ENCODE results near the gene THAP4.
A peak's percentile ranks its signal among the peaks of the same experiment; 100 is the strongest.
"Not testable (repeated sequence)": the region's sequence is repeated elsewhere in the genome, so short reads cannot be mapped to it uniquely, and the experiment has no call there.

Gene THAP4

GRCh38 chr2:241665731-241666440 is 28.9 kb upstream of the THAP4 start:
- FAIRE-seq: no peak

GRCh38 chr2:241662731-241663130 is 25.8 kb upstream of the THAP4 start:
- not testable (repeated sequence) for FAIRE-seq

GRCh38 chr2:241660593-241661213 is 23.7 kb upstream of the THAP4 start:
- no peak for FAIRE-seq

- peak; percentile 82 for FAIRE-seq
Measured at GRCh38 chr2:241659150-241659739, 22.3 kb upstream of the THAP4 start.

- FAIRE-seq: no peak
Measured at GRCh38 chr2:241658296-241658695, 21.3 kb upstream of the THAP4 start.

GRCh38 chr2:241657786-241658254 is 20.9 kb upstream of the THAP4 start:
- no peak for FAIRE-seq

- no peak for FAIRE-seq
Measured at GRCh38 chr2:241656190-241656741, 19.3 kb upstream of the THAP4 start.

GRCh38 chr2:241655516-241656189 is 18.7 kb upstream of the THAP4 start:
- no peak for FAIRE-seq

GRCh38 chr2:241654551-241654950 is 17.6 kb upstream of the THAP4 start:
- no peak for FAIRE-seq

GRCh38 chr2:241653210-241653750 is 16.3 kb upstream of the THAP4 start:
- no peak for FAIRE-seq

- no peak for FAIRE-seq
Measured at GRCh38 chr2:241652722-241653121, 15.8 kb upstream of the THAP4 start.

- no peak for FAIRE-seq
Measured at GRCh38 chr2:241652142-241652541, 15.2 kb upstream of the THAP4 start.

- no peak for FAIRE-seq
Measured at GRCh38 chr2:241649927-241650326, 13.0 kb upstream of the THAP4 start.

GRCh38 chr2:241649404-241649803 is 12.4 kb upstream of the THAP4 start:
- FAIRE-seq: no peak

GRCh38 chr2:241648453-241648852 is 11.5 kb upstream of the THAP4 start:
- FAIRE-seq: no peak

GRCh38 chr2:241645915-241646645 is 9.1 kb upstream of the THAP4 start:
- no peak for FAIRE-seq

- no peak for FAIRE-seq
Measured at GRCh38 chr2:241645056-241645914, 8.3 kb upstream of the THAP4 start.

GRCh38 chr2:241641631-241642030 is 4.7 kb upstream of the THAP4 start:
- FAIRE-seq: no peak

- FAIRE-seq: no peak
Measured at GRCh38 chr2:241640165-241640795, 3.3 kb upstream of the THAP4 start.

GRCh38 chr2:241639385-241639784 is 2.4 kb upstream of the THAP4 start:
- FAIRE-seq: no peak

- FAIRE-seq: no peak
Measured at GRCh38 chr2:241638940-241639339, 2.0 kb upstream of the THAP4 start.
